H1 (cell line): Measurements from ENCODE around the gene PI4KA. TPM values are rescaled to one million over a fixed set of nuclear protein-coding genes. Genes with fewer than 3 reads are reported as not detected.

ENCODE experiments used
- CTCF ChIA-PET: fragments of 300-600 bp; sonication (Branson Sonifier 250); formaldehyde crosslinking; loops from one replicate; lab custom pipeline; 2021; ENCODE audit not compliant: partially characterized antibody; lab: Charles Lee
- POLR2A ChIA-PET: fragments of 300-600 bp; sonication (Branson Sonifier 250); formaldehyde crosslinking; loops from one replicate; lab custom pipeline; 2021; ENCODE audit warnings: inconsistent platforms; ENCODE audit not compliant: partially characterized antibody; lab: Charles Lee
- DNase-seq, 2 experiments: peaks; one replicate each; pipeline versions ENCODE4 v3.0.0 to v3.0.0-alpha.2; 2010 to 2022; ENCODE audit warnings: low spot score in 2 of 2, low read depth in 1 of 2, mixed read lengths in 1 of 2
- FAIRE-seq: peaks from 2 replicates; lab custom pipeline; 2011; peaks lifted over from hg19 to GRCh38; lab: Jason Lieb, UNC
- H2AFZ ChIP-seq: 2 replicates; pipeline ENCODE4 v1.8.1; 2012; ENCODE audit warnings: low read length, inconsistent platforms
- H2AK5ac ChIP-seq: 2 replicates; pipeline ENCODE4 v1.6.1; 2013; ENCODE audit warnings: low read depth, low read length
- H2BK120ac ChIP-seq: replicated peaks from 2 replicates; pipeline ENCODE3; 2013; ENCODE audit warnings: low read depth, low read length, inconsistent platforms
- H2BK12ac ChIP-seq: 2 replicates; pipeline ENCODE4 v1.6.1; 2013; ENCODE audit warnings: low read depth, low read length
- H2BK15ac ChIP-seq: 2 replicates; pipeline ENCODE4 v1.6.1; 2013; ENCODE audit warnings: low read length
- H2BK20ac ChIP-seq: 2 replicates; pipeline ENCODE4 v1.6.1; 2013; ENCODE audit warnings: low read length
- H2BK5ac ChIP-seq: 2 replicates; pipeline ENCODE4 v1.6.1; 2013; ENCODE audit warnings: low read depth, low read length
- H3K14ac ChIP-seq: 2 replicates; pipeline ENCODE4 v1.6.1; 2013; ENCODE audit warnings: inconsistent platforms; ENCODE audit not compliant: insufficient read length
- H3K18ac ChIP-seq: 2 replicates; pipeline ENCODE4 v1.6.1; 2013; ENCODE audit warnings: low read length; ENCODE audit errors: extremely low read depth
- H3K23ac ChIP-seq: 2 replicates; pipeline ENCODE4 v1.6.1; 2013; ENCODE audit warnings: inconsistent platforms; ENCODE audit not compliant: insufficient read length
- H3K23me2 ChIP-seq: 2 replicates; pipeline ENCODE4 v1.6.1; 2013; ENCODE audit warnings: low read depth, low read length
- H3K27ac ChIP-seq: 2 replicates; pipeline ENCODE4 v1.6.1; 2011; ENCODE audit warnings: low read depth, low read length, inconsistent platforms
- H3K27me3 ChIP-seq, 4 experiments: replicated peaks in 1 of 4; 1 replicate in 1 of 4; 2 replicates in 3 of 4; pipeline versions ENCODE4 v1.6.1 to v1.8.1; 2011 to 2013; ENCODE audit warnings: low read length in 3 of 4, mild to moderate bottlenecking in 3 of 4, inconsistent platforms in 2 of 4, mixed read lengths in 2 of 4, moderate library complexity in 1 of 4; ENCODE audit not compliant: control insufficient read depth in 3 of 4, insufficient read depth in 3 of 4; ENCODE audit errors: extremely low read depth in 1 of 4
- H3K36me3 ChIP-seq, 4 experiments: 2 replicates each; pipeline versions ENCODE4 v1.6.1 to v1.8.1; 2011 to 2013; ENCODE audit warnings: mild to moderate bottlenecking in 4 of 4, low read length in 3 of 4, moderate library complexity in 2 of 4, control low read depth in 1 of 4, inconsistent platforms in 1 of 4; ENCODE audit not compliant: insufficient read depth in 4 of 4, control insufficient read depth in 2 of 4
- H3K4ac ChIP-seq: replicated peaks from 2 replicates; pipeline ENCODE3; 2013; ENCODE audit warnings: low read length, low read depth, mixed read lengths, inconsistent platforms; ENCODE audit not compliant: insufficient read length
- H3K4me1 ChIP-seq, 4 experiments: replicated peaks in 1 of 4; 1 replicate in 1 of 4; 2 replicates in 3 of 4; pipeline versions ENCODE4 v1.6.1 to v1.8.1; 2011 to 2013; ENCODE audit warnings: low read length in 3 of 4, inconsistent platforms in 2 of 4, mixed read lengths in 1 of 4; ENCODE audit not compliant: insufficient read depth in 4 of 4, control insufficient read depth in 3 of 4
- H3K4me2 ChIP-seq, 2 experiments: 2 replicates each; pipeline versions ENCODE4 v1.6.1 to v1.8.1; 2011 to 2013; ENCODE audit warnings: low read depth in 2 of 2, low read length in 2 of 2, control low read depth in 1 of 2, inconsistent platforms in 1 of 2, mild to moderate bottlenecking in 1 of 2; ENCODE audit not compliant: insufficient read depth in 1 of 2
- H3K4me3 ChIP-seq, 4 experiments: fragments of 200-600, 300-600 bp in 1 of 4; sonication (generic), shearing (Covaris generic), sonication (Bioruptor Twin) in 1 of 4; 2 replicates each; pipeline versions ENCODE4 v1.5.1 to v1.8.1; 2011 to 2016; ENCODE audit warnings: low read length in 4 of 4, low read depth in 3 of 4, control low read depth in 2 of 4, inconsistent platforms in 2 of 4, mild to moderate bottlenecking in 2 of 4, mixed read lengths in 1 of 4, moderate library complexity in 1 of 4; ENCODE audit not compliant: insufficient read depth in 2 of 4; ENCODE audit errors: extremely low read depth in 1 of 4
- H3K56ac ChIP-seq: replicated peaks from 2 replicates; pipeline ENCODE3; 2013; ENCODE audit warnings: low read depth, mild to moderate bottlenecking, mixed read lengths, low read length, inconsistent platforms; ENCODE audit not compliant: insufficient read length
- H3K79me1 ChIP-seq: 2 replicates; pipeline ENCODE4 v1.6.1; 2013; ENCODE audit warnings: low read depth, low read length, control low read depth
- H3K79me2 ChIP-seq, 2 experiments: 2 replicates each; pipeline versions ENCODE4 v1.6.1 to v1.8.1; 2012 to 2013; ENCODE audit warnings: low read length in 2 of 2, mild to moderate bottlenecking in 2 of 2, inconsistent platforms in 1 of 2; ENCODE audit not compliant: insufficient read depth in 2 of 2, control insufficient read depth in 1 of 2
- H3K9ac ChIP-seq, 4 experiments: replicated peaks in 1 of 4; 1 replicate in 1 of 4; 2 replicates in 3 of 4; pipeline versions ENCODE4 v1.6.1 to v1.8.1; 2011 to 2013; ENCODE audit warnings: low read depth in 3 of 4, low read length in 3 of 4, control low read depth in 2 of 4, mild to moderate bottlenecking in 2 of 4, moderate library complexity in 2 of 4, inconsistent platforms in 1 of 4; ENCODE audit errors: extremely low read depth in 1 of 4
- H3K9me3 ChIP-seq, 2 experiments: 2 replicates each; pipeline versions ENCODE4 v1.6.1 to v1.8.1; 2012 to 2013; ENCODE audit warnings: mild to moderate bottlenecking in 2 of 2, moderate library complexity in 2 of 2, control low read depth in 1 of 2, inconsistent platforms in 1 of 2, low read depth in 1 of 2, low read length in 1 of 2, mixed read lengths in 1 of 2; ENCODE audit not compliant: insufficient read depth in 2 of 2
- H4K20me1 ChIP-seq, 2 experiments: replicated peaks in 1 of 2; 2 replicates each; pipeline versions ENCODE3 to v1.8.1; 2011 to 2013; ENCODE audit warnings: inconsistent platforms in 2 of 2, low read length in 2 of 2, mild to moderate bottlenecking in 1 of 2; ENCODE audit not compliant: insufficient read depth in 2 of 2, control insufficient read depth in 1 of 2
- H4K5ac ChIP-seq: 2 replicates; pipeline ENCODE4 v1.6.1; 2013; ENCODE audit warnings: low read length, low read depth, mixed read lengths, inconsistent platforms; ENCODE audit not compliant: insufficient read length
- H4K8ac ChIP-seq: 2 replicates; pipeline ENCODE4 v1.8.0; 2013; ENCODE audit warnings: mild to moderate bottlenecking, moderate library complexity, low read length, inconsistent platforms; ENCODE audit not compliant: insufficient read depth; ENCODE audit errors: extremely low read depth
- H4K91ac ChIP-seq: replicated peaks from 2 replicates; pipeline ENCODE3; 2013; ENCODE audit warnings: low read length, mixed read lengths, inconsistent platforms; ENCODE audit not compliant: insufficient read length
- ATF3 ChIP-seq: IDR thresholded peaks from 2 replicates; pipeline ENCODE4 v1.6.1; 2011; ENCODE audit warnings: low read depth, mild to moderate bottlenecking, low read length; ENCODE audit not compliant: insufficient read depth
- BCL11A ChIP-seq, 2 experiments: IDR thresholded peaks; one replicate each; pipeline ENCODE4 v1.6.1; 2011; ENCODE audit warnings: low read depth in 2 of 2, low read length in 2 of 2, mild to moderate bottlenecking in 2 of 2
- BRCA1 ChIP-seq: IDR thresholded peaks from 2 replicates; pipeline ENCODE4 v1.6.1; 2012; ENCODE audit warnings: low read depth, low read length, improper control_type of control experiment
- EP300 ChIP-seq, 2 experiments: IDR thresholded peaks; 1 replicate in 1 of 2; 2 replicates in 1 of 2; pipeline ENCODE4 v1.6.1; 2011 to 2012; ENCODE audit warnings: low read depth in 2 of 2, low read length in 2 of 2, mild to moderate bottlenecking in 2 of 2, borderline replicate concordance in 1 of 2, inconsistent platforms in 1 of 2, moderate library complexity in 1 of 2
- JUND ChIP-seq: IDR thresholded peaks from 2 replicates; pipeline ENCODE4 v1.6.1; 2011; ENCODE audit warnings: mild to moderate bottlenecking, improper control_type of control experiment, low read length
- KDM5A ChIP-seq: fragments of 200-600 bp; IDR thresholded peaks from 2 replicates; pipeline ENCODE4 v1.7.1; 2012; ENCODE audit warnings: mild to moderate bottlenecking, low read length, inconsistent platforms, mixed read lengths
- NANOG ChIP-seq: IDR thresholded peaks from 2 replicates; pipeline ENCODE4 v1.6.1; 2011; ENCODE audit warnings: low read length, low read depth, mild to moderate bottlenecking, inconsistent platforms; ENCODE audit not compliant: insufficient read depth, poor library complexity, severe bottlenecking
- POLR2A ChIP-seq, 2 experiments: IDR thresholded peaks; 1 replicate in 1 of 2; 2 replicates in 1 of 2; pipeline ENCODE4 v1.6.1; 2011; ENCODE audit warnings: low read depth in 2 of 2, low read length in 2 of 2, mild to moderate bottlenecking in 2 of 2; ENCODE audit errors: control extremely low read depth in 1 of 2
- RFX5 ChIP-seq: IDR thresholded peaks from 2 replicates; pipeline ENCODE4 v1.6.1; 2011; ENCODE audit warnings: low read depth, low read length, improper control_type of control experiment, borderline replicate concordance
- SIRT6 ChIP-seq: IDR thresholded peaks from one replicate; pipeline ENCODE4 v1.7.1; 2012; ENCODE audit warnings: low read length, inconsistent platforms
- SIX5 ChIP-seq: IDR thresholded peaks from 2 replicates; pipeline ENCODE4 v1.6.1; 2011; ENCODE audit warnings: mild to moderate bottlenecking, low read depth, low read length
- SUZ12 ChIP-seq: fragments of 200-600 bp; sonication (generic); IDR thresholded peaks from 2 replicates; pipeline ENCODE4 v1.6.1; 2012; ENCODE audit warnings: mild to moderate bottlenecking, inconsistent platforms, low read length, moderate library complexity, mixed read lengths
- WGBS, 2 experiments: shearing (Covaris generic) in 1 of 2; methylation state at CpG; one replicate each; pipeline versions ENCODE4 v1.1.6 to v1.1.7; 2013 to 2015; ENCODE audit warnings: low lambda C conversion rate in 2 of 2, mixed read lengths in 2 of 2, inconsistent platforms in 1 of 2, low coverage in 1 of 2, missing lambda C conversion rate in 1 of 2; ENCODE audit not compliant: insufficient replicate concordance in 2 of 2, insufficient coverage in 1 of 2, insufficient read length in 1 of 2; ENCODE audit errors: extremely low coverage in 1 of 2, missing lambda C conversion rate in 1 of 2; 5-methylcytosine and 5-hydroxymethylcytosine counted together
- polyA plus RNA-seq, 7 experiments: library from polyadenylated mRNA; depleted of rRNA in 3 of 7; stranded (reverse) in 5 of 7; unstranded in 2 of 7; fragments of >200 nt in 5 of 7; fragments of 200-250 nt in 2 of 7; gene quantifications; 1 replicate in 5 of 7; 2 replicates in 1 of 7; 4 replicates in 1 of 7; pipeline versions ENCODE4 v1.2.1 to v1.2.3, GENCODE V29; 2011 to 2013; ENCODE audit warnings: missing spikeins in 2 of 7, mixed read lengths in 2 of 7
- total RNA-seq: library from RNA; stranded (reverse); fragmentation: NEBNext Ultra II Directional; extraction: Animal tissue kit (Norgen Biotek cat#: 25700); gene quantifications from 2 replicates; pipeline ENCODE4 v1.2.1, GENCODE V29; 2021

Gene PI4KA
- total and polyA plus RNA-seq, 2 of the 8 experiments (the other 6 are each of a cell fraction or from before 2014, with no cell fraction given): 22.5 to 37.7 TPM

- CTCF ChIA-PET: interaction anchor here (0.7 to 1.8 kb wide), 2 partner anchors 39 to 1191 kb away, joined by 3 to 4 read pairs; no protein-coding TSS in a partner anchor
- no peak overlapping the region for H3K27ac ChIP-seq
- TF ChIP-seq KDM5A (no peak), BRCA1 (no peak), EP300 (IDR thresholded peaks at IDR 0.05; ENCODE audit: borderline replicate concordance in 1 of 2, low read depth in 2 of 2, low read length in 2 of 2) (no peak), ATF3 (no peak), SIX5 (no peak), BCL11A (IDR thresholded peaks at IDR 0.05; ENCODE audit: low read depth in 2 of 2, low read length in 2 of 2) (no peak), SUZ12 (no peak), NANOG (no peak), JUND (no peak), POLR2A (IDR thresholded peaks at IDR 0.05; ENCODE audit: control extremely low read depth in 1 of 2, low read depth in 2 of 2, low read length in 2 of 2) (no peak), RFX5 (no peak), SIRT6 (no peak)
Measured at GRCh38 chr22:20745119-20745518, 113.5 kb downstream of the PI4KA start.

More at GRCh38 chr22:20745119-20745518, 113.5 kb downstream of the PI4KA start:
- no peak overlapping the region for H2AFZ ChIP-seq
- H3K4me3 ChIP-seq: no peak overlapping the region
- H4K8ac ChIP-seq: no peak overlapping the region
- H2BK5ac ChIP-seq: no peak overlapping the region
- no peak overlapping the region for H3K18ac ChIP-seq
- no peak overlapping the region for H3K4me2 ChIP-seq
- H2BK20ac ChIP-seq: no peak overlapping the region
- no peaks in the 10 kb centered on the region; a peak in 3 of 8 replicates for H3K36me3 ChIP-seq
- no peaks in the 10 kb centered on the region for H3K79me2 ChIP-seq
- FAIRE-seq: no peak
- no peak overlapping the region for H3K9ac ChIP-seq
- H3K23me2 ChIP-seq: no peaks in the 10 kb centered on the region
- WGBS, 2 experiments: 89% methylated on average over 3 of the region's 3 CpGs; no CpG with 5 or more reads in 1 of the 2 experiments
- H3K23ac ChIP-seq: no peak overlapping the region
- H3K4ac ChIP-seq: no peak overlapping the region
- H2BK12ac ChIP-seq: no peak overlapping the region
- H2BK15ac ChIP-seq: no peak overlapping the region
- POLR2A ChIA-PET: no interaction called here
- H4K20me1 ChIP-seq: peaks cover 0 to 4% of the 10 kb centered on the region in 2 experiments
- no peaks in the 10 kb centered on the region for H3K4me1 ChIP-seq
- no peak overlapping the region for H3K14ac ChIP-seq
- no peaks in the 10 kb centered on the region for H3K79me1 ChIP-seq
- H3K27me3 ChIP-seq: no peaks in the 10 kb centered on the region
- DNase-seq: no peak
- no peaks in the 10 kb centered on the region; a peak in 1 of 4 replicates for H3K9me3 ChIP-seq
- no peak overlapping the region for H2BK120ac ChIP-seq
- no peak overlapping the region for H4K91ac ChIP-seq
- no peak overlapping the region for H3K56ac ChIP-seq
- H2AK5ac ChIP-seq: no peak overlapping the region
- H4K5ac ChIP-seq: no peak overlapping the region
